Lower lobe of right lung (tissue), 2 donors: ENCODE results near the gene SRC. TPM values are rescaled to one million over a fixed set of nuclear protein-coding genes. Genes with fewer than 3 reads are reported as not detected.

ENCODE experiments used
- ATAC-seq, 2 donors: fragments of 200-7000 bp; cut with Tn5 transposase; one replicate each; pipeline ENCODE4 v1.9.1; 2020 to 2022; ENCODE audit warnings: mild to moderate bottlenecking in 2 of 2, moderate library complexity in 2 of 2
- DNase-seq: peaks from one replicate; pipeline ENCODE4 v3.0.0-alpha.2; 2020
- H3K27ac ChIP-seq: fragments of 200-600 bp; one replicate; pipeline ENCODE4 v1.8.0; 2022
- H3K27me3 ChIP-seq: fragments of 200-600 bp; one replicate; pipeline ENCODE4 v1.8.0; 2022; ENCODE audit warnings: low read depth
- H3K36me3 ChIP-seq: fragments of 200-600 bp; one replicate; pipeline ENCODE4 v1.8.0; 2022; ENCODE audit warnings: mild to moderate bottlenecking
- H3K4me1 ChIP-seq: fragments of 200-600 bp; one replicate; pipeline ENCODE4 v1.8.0; 2022
- H3K4me3 ChIP-seq: fragments of 200-600 bp; one replicate; pipeline ENCODE4 v1.8.0; 2022; ENCODE audit warnings: mild to moderate bottlenecking
- H3K9me3 ChIP-seq: fragments of 200-600 bp; one replicate; pipeline ENCODE4 v1.8.0; 2022
- intact Hi-C: fragments of 100-400 bp; cut with DNase I; formaldehyde crosslinking; loops from one replicate; pipeline ENCODE4 v1.11.0; 2022
- total RNA-seq: library from RNA; stranded (reverse); fragmentation: NEBNext Ultra II Directional; extraction: Animal tissue kit (Norgen Biotek cat#: 25700); gene quantifications from one replicate; pipeline ENCODE4 v1.2.1, GENCODE V29; 2021
- TF ChIP-seq, protein P1 (sequence below): fragments of 200-600 bp; IDR thresholded peaks from one replicate; pipeline ENCODE4 v1.8.0; 2022; ENCODE audit warnings: antibody characterized with exemption, mild to moderate bottlenecking
- donor health status: DM: no; HTN: yes; CAD: no; lungs with severe emphysema.

The SRC gene
- total RNA-seq, 1 donor from 2014 or later = 72.7 TPM

DNA sequence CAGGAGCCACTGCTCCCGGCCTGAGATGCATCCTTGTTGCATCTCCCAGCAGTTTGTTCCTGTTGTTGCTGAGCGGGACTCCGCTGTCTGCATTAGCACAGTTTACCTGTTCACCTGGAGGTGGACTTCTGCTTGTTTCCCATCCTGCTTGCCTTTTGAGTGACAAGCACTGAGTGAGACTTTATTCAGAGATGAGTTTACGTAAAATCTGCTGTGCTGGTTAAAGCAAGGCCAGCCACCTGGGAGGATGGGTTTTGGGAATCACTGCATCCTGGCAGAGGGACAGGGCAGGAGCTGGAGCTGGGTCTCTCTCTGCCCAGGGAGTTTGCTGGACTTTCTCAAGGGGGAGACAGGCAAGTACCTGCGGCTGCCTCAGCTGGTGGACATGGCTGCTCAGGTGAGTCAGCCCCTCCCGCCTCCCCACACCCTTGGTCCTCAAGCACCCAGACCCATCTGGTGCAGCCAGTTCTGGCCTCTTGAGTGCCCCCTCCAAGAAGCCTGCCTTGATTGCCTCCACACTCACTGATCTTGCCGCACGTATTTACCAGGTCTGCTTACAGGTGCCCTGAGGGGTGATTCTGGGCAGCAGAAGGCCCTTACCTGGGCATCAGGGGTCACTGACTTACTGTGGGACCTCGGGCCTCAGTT, 55.5 kb downstream of the SRC start:
- ATAC-seq (no peak), DNase-seq (no peak)
- no peak overlapping the region for H3K27ac ChIP-seq
- no peaks in the 10 kb centered on the region for H3K9me3 ChIP-seq
- TF ChIP-seq, protein P1, sequence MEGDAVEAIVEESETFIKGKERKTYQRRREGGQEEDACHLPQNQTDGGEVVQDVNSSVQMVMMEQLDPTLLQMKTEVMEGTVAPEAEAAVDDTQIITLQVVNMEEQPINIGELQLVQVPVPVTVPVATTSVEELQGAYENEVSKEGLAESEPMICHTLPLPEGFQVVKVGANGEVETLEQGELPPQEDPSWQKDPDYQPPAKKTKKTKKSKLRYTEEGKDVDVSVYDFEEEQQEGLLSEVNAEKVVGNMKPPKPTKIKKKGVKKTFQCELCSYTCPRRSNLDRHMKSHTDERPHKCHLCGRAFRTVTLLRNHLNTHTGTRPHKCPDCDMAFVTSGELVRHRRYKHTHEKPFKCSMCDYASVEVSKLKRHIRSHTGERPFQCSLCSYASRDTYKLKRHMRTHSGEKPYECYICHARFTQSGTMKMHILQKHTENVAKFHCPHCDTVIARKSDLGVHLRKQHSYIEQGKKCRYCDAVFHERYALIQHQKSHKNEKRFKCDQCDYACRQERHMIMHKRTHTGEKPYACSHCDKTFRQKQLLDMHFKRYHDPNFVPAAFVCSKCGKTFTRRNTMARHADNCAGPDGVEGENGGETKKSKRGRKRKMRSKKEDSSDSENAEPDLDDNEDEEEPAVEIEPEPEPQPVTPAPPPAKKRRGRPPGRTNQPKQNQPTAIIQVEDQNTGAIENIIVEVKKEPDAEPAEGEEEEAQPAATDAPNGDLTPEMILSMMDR = no peak
- H3K27me3 ChIP-seq = no peaks in the 10 kb centered on the region
- no peak overlapping the region for H3K4me3 ChIP-seq
- peaks cover 75% of the 10 kb centered on the region for H3K36me3 ChIP-seq
- intact Hi-C loops = no loop called here
- H3K4me1 ChIP-seq = peaks cover 4% of the 10 kb centered on the region

DNA sequence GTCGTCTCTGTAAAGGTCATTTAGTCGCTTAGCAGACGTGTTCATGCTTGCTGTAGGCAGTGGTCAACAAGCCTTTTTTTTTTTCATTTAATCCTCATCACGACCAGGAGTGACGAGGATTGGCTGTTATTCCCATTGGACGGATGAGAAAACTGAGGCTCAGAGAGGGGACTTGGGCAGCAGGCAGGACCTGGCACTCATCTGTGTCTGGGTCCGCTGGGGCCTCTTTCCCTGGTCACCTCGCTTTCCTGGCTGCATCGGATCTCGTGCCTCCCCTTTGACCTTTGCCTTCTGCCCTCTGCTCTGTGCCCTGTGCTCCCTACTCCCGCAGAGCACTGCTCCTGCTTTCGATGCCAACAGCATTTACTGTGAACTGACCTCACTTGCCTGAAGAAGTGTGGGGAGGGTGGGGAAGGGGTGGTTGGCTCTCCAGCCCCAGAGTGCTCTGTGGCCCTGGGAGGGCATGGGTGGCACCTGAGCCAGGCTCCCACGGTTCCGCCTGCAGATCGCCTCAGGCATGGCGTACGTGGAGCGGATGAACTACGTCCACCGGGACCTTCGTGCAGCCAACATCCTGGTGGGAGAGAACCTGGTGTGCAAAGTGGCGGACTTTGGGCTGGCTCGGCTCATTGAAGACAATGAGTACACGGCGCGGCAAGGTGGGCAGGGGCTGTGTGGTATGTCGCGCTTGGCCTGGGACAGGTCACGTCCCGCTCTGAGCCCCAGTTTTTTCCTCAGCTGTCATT, 56.2 kb downstream of the SRC start:
- no peak for DNase-seq
- no peak overlapping the region for H3K27ac ChIP-seq
- peaks cover 8% of the 10 kb centered on the region for H3K4me1 ChIP-seq
- H3K9me3 ChIP-seq = no peaks in the 10 kb centered on the region
- TF ChIP-seq, protein P1 = no peak
- H3K27me3 ChIP-seq = no peaks in the 10 kb centered on the region
- ATAC-seq = no peak
- H3K36me3 ChIP-seq = peaks cover 70% of the 10 kb centered on the region
- intact Hi-C loops = no loop called here
- no peak overlapping the region for H3K4me3 ChIP-seq

DNA sequence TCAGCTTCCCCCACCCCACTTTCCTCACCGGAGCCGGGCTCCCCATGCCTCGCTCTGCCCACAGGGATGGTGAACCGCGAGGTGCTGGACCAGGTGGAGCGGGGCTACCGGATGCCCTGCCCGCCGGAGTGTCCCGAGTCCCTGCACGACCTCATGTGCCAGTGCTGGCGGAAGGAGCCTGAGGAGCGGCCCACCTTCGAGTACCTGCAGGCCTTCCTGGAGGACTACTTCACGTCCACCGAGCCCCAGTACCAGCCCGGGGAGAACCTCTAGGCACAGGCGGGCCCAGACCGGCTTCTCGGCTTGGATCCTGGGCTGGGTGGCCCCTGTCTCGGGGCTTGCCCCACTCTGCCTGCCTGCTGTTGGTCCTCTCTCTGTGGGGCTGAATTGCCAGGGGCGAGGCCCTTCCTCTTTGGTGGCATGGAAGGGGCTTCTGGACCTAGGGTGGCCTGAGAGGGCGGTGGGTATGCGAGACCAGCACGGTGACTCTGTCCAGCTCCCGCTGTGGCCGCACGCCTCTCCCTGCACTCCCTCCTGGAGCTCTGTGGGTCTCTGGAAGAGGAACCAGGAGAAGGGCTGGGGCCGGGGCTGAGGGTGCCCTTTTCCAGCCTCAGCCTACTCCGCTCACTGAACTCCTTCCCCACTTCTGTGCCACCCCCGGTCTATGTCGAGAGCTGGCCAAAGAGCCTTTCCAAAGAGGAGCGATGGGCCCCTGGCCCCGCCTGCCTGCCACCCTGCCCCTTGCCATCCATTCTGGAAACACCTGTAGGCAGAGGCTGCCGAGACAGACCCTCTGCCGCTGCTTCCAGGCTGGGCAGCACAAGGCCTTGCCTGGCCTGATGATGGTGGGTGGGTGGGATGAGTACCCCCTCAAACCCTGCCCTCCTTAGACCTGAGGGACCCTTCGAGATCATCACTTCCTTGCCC, 57.4 kb downstream of the SRC start:
- Histone ChIP-seq H3K4me1 (peaks cover 8% of the 10 kb centered on the region), H3K27me3 (peaks cover 6% of the 10 kb centered on the region), H3K9me3 (no peaks in the 10 kb centered on the region), H3K36me3 (peaks cover 57% of the 10 kb centered on the region), H3K27ac (no peak overlapping the region), H3K4me3 (no peak overlapping the region)
- TF ChIP-seq, protein P1 = no peak
- intact Hi-C loops = no loop called here
- ATAC-seq (no peak), DNase-seq (no peak)

DNA sequence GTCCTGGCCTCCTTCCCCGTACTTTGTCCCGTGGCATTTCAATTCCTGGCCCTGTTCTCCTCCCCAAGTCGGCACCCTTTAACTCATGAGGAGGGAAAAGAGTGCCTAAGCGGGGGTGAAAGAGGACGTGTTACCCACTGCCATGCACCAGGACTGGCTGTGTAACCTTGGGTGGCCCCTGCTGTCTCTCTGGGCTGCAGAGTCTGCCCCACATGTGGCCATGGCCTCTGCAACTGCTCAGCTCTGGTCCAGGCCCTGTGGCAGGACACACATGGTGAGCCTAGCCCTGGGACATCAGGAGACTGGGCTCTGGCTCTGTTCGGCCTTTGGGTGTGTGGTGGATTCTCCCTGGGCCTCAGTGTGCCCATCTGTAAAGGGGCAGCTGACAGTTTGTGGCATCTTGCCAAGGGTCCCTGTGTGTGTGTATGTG, 58.5 kb downstream of the SRC start:
- intact Hi-C loops = no loop called here
- peaks cover 47% of the 10 kb centered on the region for H3K36me3 ChIP-seq

More for the DNA sequence above, 58.5 kb downstream of the SRC start:
- no peak overlapping the region for H3K27ac ChIP-seq
- peaks cover 15% of the 10 kb centered on the region for H3K27me3 ChIP-seq
- TF ChIP-seq, protein P1 = no peak
- peaks cover 8% of the 10 kb centered on the region for H3K4me1 ChIP-seq
- no peak overlapping the region for H3K4me3 ChIP-seq
- no peaks in the 10 kb centered on the region for H3K9me3 ChIP-seq
- DNase-seq = no peak
- no peak for ATAC-seq
